Mesenchymal stem cell (in vitro differentiated cells and primary cell): ENCODE measurements around the gene SCN4B.

Experiments used
- DNase-seq: peaks from one replicate; pipeline ENCODE4 v3.0.0-alpha.2; 2013
- H2AFZ ChIP-seq: one replicate; pipeline ENCODE4 v1.6.1; 2013; ENCODE audit warnings: low read depth, mild to moderate bottlenecking, control low read depth, inconsistent platforms, low read length, moderate library complexity
- H2AK5ac ChIP-seq: 2 replicates; pipeline ENCODE4 v1.6.1; 2013; ENCODE audit warnings: low read length, moderate library complexity, mild to moderate bottlenecking, inconsistent platforms; ENCODE audit not compliant: severe bottlenecking
- H2BK120ac ChIP-seq: one replicate; pipeline ENCODE4 v1.6.1; 2013; ENCODE audit warnings: low read depth, mild to moderate bottlenecking, inconsistent platforms, low read length, moderate library complexity
- H2BK12ac ChIP-seq, 2 experiments: one replicate each; pipeline ENCODE4 v1.6.1; 2013; ENCODE audit warnings: inconsistent platforms in 2 of 2, low read length in 2 of 2, mild to moderate bottlenecking in 2 of 2, moderate library complexity in 2 of 2, control low read depth in 1 of 2
- H2BK15ac ChIP-seq: one replicate; pipeline ENCODE4 v1.6.1; 2013; ENCODE audit warnings: mild to moderate bottlenecking, low read depth, inconsistent platforms; ENCODE audit not compliant: poor library complexity, severe bottlenecking
- H2BK5ac ChIP-seq: 2 replicates; pipeline ENCODE4 v1.6.1; 2013; ENCODE audit warnings: low read depth, mild to moderate bottlenecking, low read length, control low read depth, inconsistent platforms; ENCODE audit not compliant: poor library complexity, severe bottlenecking
- H3K14ac ChIP-seq, 2 experiments: one replicate each; pipeline ENCODE4 v1.6.1; 2013; ENCODE audit warnings: inconsistent platforms in 2 of 2, low read length in 2 of 2, control low read depth in 1 of 2, mild to moderate bottlenecking in 1 of 2, moderate library complexity in 1 of 2
- H3K18ac ChIP-seq, 2 experiments: one replicate each; pipeline ENCODE4 v1.6.1; 2013; ENCODE audit warnings: inconsistent platforms in 2 of 2, low read length in 2 of 2, control low read depth in 1 of 2, low read depth in 1 of 2, mild to moderate bottlenecking in 1 of 2
- H3K23ac ChIP-seq, 2 experiments: one replicate each; pipeline ENCODE4 v1.6.1; 2013; ENCODE audit warnings: inconsistent platforms in 2 of 2, low read length in 2 of 2, mild to moderate bottlenecking in 2 of 2, moderate library complexity in 2 of 2, control low read depth in 1 of 2
- H3K27ac ChIP-seq: 2 replicates; pipeline ENCODE4 v1.5.1; 2013; ENCODE audit warnings: mild to moderate bottlenecking, moderate library complexity, low read length, control low read depth, inconsistent platforms; ENCODE audit not compliant: poor library complexity, severe bottlenecking
- H3K27me3 ChIP-seq, 2 experiments: 2 replicates each; pipeline versions ENCODE4 v1.6.1 to v1.7.0; 2013; ENCODE audit warnings: low read length in 2 of 2, mild to moderate bottlenecking in 2 of 2, moderate library complexity in 2 of 2, control low read depth in 1 of 2, inconsistent platforms in 1 of 2; ENCODE audit not compliant: control insufficient read depth in 1 of 2, insufficient read depth in 1 of 2
- H3K36me3 ChIP-seq, 2 experiments: 2 replicates each; pipeline versions ENCODE4 v1.6.1 to v1.7.0; 2013; ENCODE audit warnings: low read length in 2 of 2, control low read depth in 1 of 2, inconsistent platforms in 1 of 2, low read depth in 1 of 2, mild to moderate bottlenecking in 1 of 2; ENCODE audit not compliant: insufficient read depth in 2 of 2, control insufficient read depth in 1 of 2
- H3K4ac ChIP-seq, 2 experiments: one replicate each; pipeline ENCODE4 v1.6.1; 2013; ENCODE audit warnings: inconsistent platforms in 2 of 2, low read length in 2 of 2, mild to moderate bottlenecking in 2 of 2, moderate library complexity in 2 of 2, control low read depth in 1 of 2, low read depth in 1 of 2
- H3K4me1 ChIP-seq: 2 replicates; pipeline ENCODE4 v1.6.1; 2013; ENCODE audit warnings: low read depth, low read length, control low read depth; ENCODE audit not compliant: control insufficient read depth, insufficient read depth
- H3K4me2 ChIP-seq: 2 replicates; pipeline ENCODE4 v1.6.1; 2013; ENCODE audit warnings: low read length, mild to moderate bottlenecking, inconsistent platforms; ENCODE audit not compliant: poor library complexity, severe bottlenecking
- H3K4me3 ChIP-seq, 2 experiments: 2 replicates each; pipeline versions ENCODE4 v1.5.1 to v1.7.0; 2013; ENCODE audit warnings: low read length in 2 of 2, mild to moderate bottlenecking in 2 of 2, control low read depth in 1 of 2, low read depth in 1 of 2; ENCODE audit not compliant: insufficient read depth in 1 of 2
- H3K79me1 ChIP-seq: replicated peaks from 2 replicates; pipeline ENCODE4 v1.6.1; 2013; ENCODE audit warnings: mild to moderate bottlenecking, control low read depth, low read length, inconsistent platforms; ENCODE audit not compliant: poor library complexity, severe bottlenecking
- H3K9ac ChIP-seq: 2 replicates; pipeline ENCODE4 v1.7.0; 2013; ENCODE audit warnings: mild to moderate bottlenecking, low read length, moderate library complexity
- H3K9me3 ChIP-seq: 2 replicates; pipeline ENCODE4 v1.7.0; 2013; ENCODE audit warnings: mild to moderate bottlenecking, low read length; ENCODE audit not compliant: control insufficient read depth
- H4K8ac ChIP-seq: one replicate; pipeline ENCODE4 v1.6.1; 2013; ENCODE audit warnings: inconsistent platforms, mild to moderate bottlenecking, low read length, moderate library complexity
- H4K91ac ChIP-seq: one replicate; pipeline ENCODE4 v1.6.1; 2013; ENCODE audit warnings: mild to moderate bottlenecking, low read length, inconsistent platforms
- WGBS: methylation state at CpG from one replicate; pipeline ENCODE4 v1.1.7; 2013; ENCODE audit warnings: mixed read lengths; 5-methylcytosine and 5-hydroxymethylcytosine counted together

Gene SCN4B

DNA sequence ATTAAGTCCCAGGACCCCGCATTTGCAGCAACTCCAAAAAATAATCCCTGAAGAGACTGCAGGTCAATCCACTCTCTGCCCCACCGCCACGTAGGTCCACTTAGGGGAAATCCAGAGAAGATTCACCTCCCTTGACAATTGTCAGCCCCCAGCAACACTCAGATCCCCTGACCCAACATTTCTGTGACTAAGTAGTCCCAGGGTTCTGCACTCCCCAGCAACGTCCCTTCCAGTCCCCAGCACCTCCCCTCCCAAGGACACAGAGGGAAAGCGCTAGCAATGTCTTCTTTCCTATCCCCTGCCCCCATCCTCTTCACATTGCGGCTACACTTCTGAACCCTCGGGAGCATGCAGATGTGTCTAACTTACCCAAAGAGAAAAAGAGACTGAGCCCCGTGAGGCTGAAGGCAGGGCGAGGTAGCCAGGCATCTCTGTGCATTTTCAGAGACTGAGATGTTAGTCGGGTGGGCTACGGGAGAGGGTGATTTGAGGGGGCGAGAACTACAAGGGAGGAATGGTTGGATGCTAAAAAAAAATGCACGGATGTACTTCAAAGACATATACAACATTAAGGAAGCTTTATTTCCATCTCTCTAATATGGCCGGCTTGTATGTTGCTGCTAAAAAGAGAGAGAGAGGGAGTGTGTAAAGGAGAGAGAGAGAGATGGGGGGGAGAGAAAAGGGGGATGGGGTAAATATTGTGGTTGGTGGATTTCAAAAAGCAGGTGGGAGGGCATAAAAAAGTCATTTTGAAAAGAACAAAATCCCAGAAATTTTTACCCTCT, 23.6 kb upstream of the SCN4B start, which contains the start of gene SCN2B:
SCN2B (minus strand) TSS at position 647 of the 785 bp plus-strand sequence; CDS start at position 439, 208 bp downstream.
- no peak within 1 kb of the TSS for H3K4me2 ChIP-seq
- H3K4ac ChIP-seq, result no peak within 1 kb of the TSS
- WGBS, result 15% methylated on average over 9 of the region's 14 CpGs
- H2BK120ac ChIP-seq, result no peak within 1 kb of the TSS
- no peak within 1 kb of the TSS for H2BK12ac ChIP-seq
- no peaks in the 10 kb centered on the region for H3K79me1 ChIP-seq
- H3K9me3 ChIP-seq, result no peaks in the 10 kb centered on the region
- H3K27me3 ChIP-seq, result peaks cover 64 to 65% of the 10 kb centered on the region in 2 experiments
- H3K36me3 ChIP-seq, result no peaks in the 10 kb centered on the region
- H2BK15ac ChIP-seq, result no peak within 1 kb of the TSS
- H3K14ac ChIP-seq, result no peak within 1 kb of the TSS
- no peak within 1 kb of the TSS for H3K27ac ChIP-seq
- no peak for DNase-seq
- H3K4me3 ChIP-seq, result peak within 1 kb of the TSS in 1 of 2 experiments; percentile 47
- peak within 1 kb of the TSS; percentile 41 for H3K9ac ChIP-seq
- no peak within 1 kb of the TSS for H2BK5ac ChIP-seq
- H4K91ac ChIP-seq, result no peak within 1 kb of the TSS
- H2AK5ac ChIP-seq, result no peak within 1 kb of the TSS
- peaks cover 11% of the 10 kb centered on the region for H3K4me1 ChIP-seq
- no peak within 1 kb of the TSS for H4K8ac ChIP-seq
- H3K18ac ChIP-seq, result no peak within 1 kb of the TSS
- peak within 1 kb of the TSS; percentile 11 for H2AFZ ChIP-seq
- no peak within 1 kb of the TSS for H3K23ac ChIP-seq

DNA sequence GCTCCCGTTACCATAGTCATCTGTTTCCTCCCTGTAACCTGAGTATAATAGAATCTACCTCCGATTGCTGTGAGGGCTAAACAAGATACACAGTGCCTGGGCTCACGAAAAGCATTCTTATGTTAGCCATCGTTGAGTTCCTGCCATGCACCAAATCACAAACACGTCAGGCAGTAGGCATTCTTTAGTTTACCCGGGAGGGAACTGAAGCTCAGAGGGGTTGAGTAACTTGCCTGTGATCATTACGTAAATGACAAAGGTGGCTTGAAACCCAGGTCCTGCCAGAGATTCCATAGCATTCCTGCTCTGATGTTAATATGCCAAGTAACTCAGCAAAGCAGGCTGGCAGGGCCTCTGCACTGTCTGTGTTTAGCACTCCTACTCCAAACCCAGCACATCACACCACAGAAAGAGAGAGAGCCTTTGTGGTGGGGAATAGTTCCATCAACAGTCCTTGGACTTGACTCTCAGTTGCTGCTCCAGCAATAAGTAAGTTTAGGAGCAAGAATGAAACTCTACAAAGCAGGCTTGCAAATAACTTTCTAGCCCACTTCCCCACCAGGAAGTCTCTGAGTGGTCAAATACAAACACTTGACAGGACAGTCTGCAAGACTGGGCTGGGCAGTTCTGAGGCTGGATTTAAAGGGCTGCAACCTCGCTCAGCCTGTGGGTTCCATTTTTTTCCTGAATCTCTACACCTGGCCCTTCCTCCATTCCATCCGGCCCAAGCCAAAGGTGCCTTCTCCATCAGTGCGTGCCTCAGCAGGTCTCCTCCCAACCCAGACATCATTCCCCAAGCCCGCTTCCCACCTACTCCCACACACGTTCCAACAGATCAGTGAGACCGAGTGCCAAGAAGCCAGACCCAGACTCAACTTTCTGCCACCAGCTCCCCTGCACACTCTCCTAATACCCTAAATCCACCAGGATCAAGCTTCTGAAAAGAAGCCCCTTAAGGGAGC, 22.7 kb upstream of the SCN4B start:
- no peak overlapping the region for H3K18ac ChIP-seq
- H2BK5ac ChIP-seq, result no peak overlapping the region
- H3K14ac ChIP-seq, result no peak overlapping the region
- H4K91ac ChIP-seq, result no peak overlapping the region
- H2AFZ ChIP-seq, result no peak overlapping the region
- no peak overlapping the region for H2AK5ac ChIP-seq
- no peak overlapping the region for H3K4me3 ChIP-seq
- no peak overlapping the region for H3K4ac ChIP-seq
- H3K27ac ChIP-seq, result no peak overlapping the region
- H3K79me1 ChIP-seq, result no peaks in the 10 kb centered on the region
- H3K9me3 ChIP-seq, result no peaks in the 10 kb centered on the region
- H3K27me3 ChIP-seq, result peaks cover 67 to 73% of the 10 kb centered on the region in 2 experiments
- H3K23ac ChIP-seq, result no peak overlapping the region
- no peak overlapping the region for H2BK120ac ChIP-seq
- H3K36me3 ChIP-seq, result no peaks in the 10 kb centered on the region
- H3K4me2 ChIP-seq, result no peak overlapping the region
- no peak overlapping the region for H2BK12ac ChIP-seq
- WGBS, result 36% methylated on average over 13 of the region's 13 CpGs
- no peak overlapping the region for H3K9ac ChIP-seq
- H2BK15ac ChIP-seq, result no peak overlapping the region
- H4K8ac ChIP-seq, result no peak overlapping the region
- H3K4me1 ChIP-seq, result peaks cover 10% of the 10 kb centered on the region
- DNase-seq, result no peak

DNA sequence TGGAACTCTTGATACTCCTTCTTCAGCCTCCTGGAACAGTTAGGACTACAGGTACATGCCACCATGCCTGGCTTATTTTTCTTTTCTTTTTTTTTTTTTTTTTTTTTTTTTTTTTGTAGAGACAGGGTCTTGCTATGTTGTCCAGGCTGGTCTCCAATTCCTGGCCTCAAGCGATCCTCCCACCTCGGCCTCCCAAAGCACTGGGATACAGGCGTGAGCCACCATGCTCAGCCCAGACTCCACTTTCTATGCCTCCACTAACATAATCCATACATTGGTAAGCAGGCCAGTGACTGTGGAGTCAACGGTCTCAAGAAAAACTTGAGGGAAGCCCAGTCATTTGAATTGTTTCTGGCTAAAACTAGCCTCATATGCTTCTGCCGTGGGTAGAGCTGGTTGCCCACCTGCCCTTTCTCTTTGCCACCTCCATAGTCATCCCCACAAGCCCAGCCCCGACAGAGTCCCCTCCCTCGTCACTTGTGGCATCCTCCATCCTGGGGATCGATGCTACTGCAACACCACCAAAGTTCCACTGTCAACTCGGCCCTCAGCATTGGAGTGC, 21.5 kb upstream of the SCN4B start:
- H3K23ac ChIP-seq, result no peak overlapping the region
- H3K36me3 ChIP-seq, result no peaks in the 10 kb centered on the region
- H2BK15ac ChIP-seq, result no peak overlapping the region
- H3K4me2 ChIP-seq, result no peak overlapping the region
- no peak overlapping the region for H3K14ac ChIP-seq
- no peak overlapping the region for H3K18ac ChIP-seq
- no peak overlapping the region for H2BK120ac ChIP-seq
- peaks cover 74 to 80% of the 10 kb centered on the region in 2 experiments for H3K27me3 ChIP-seq
- WGBS, result 84% methylated on average over 9 of the region's 9 CpGs
- H2BK12ac ChIP-seq, result no peak overlapping the region
- no peaks in the 10 kb centered on the region for H3K79me1 ChIP-seq
- no peak overlapping the region for H3K4ac ChIP-seq
- no peaks in the 10 kb centered on the region for H3K9me3 ChIP-seq
- no peak overlapping the region for H3K9ac ChIP-seq
- no peak for DNase-seq
- no peak overlapping the region for H4K8ac ChIP-seq
- H2BK5ac ChIP-seq, result no peak overlapping the region
- no peak overlapping the region for H2AK5ac ChIP-seq
- H3K4me1 ChIP-seq, result peaks cover 9% of the 10 kb centered on the region
- no peak overlapping the region for H2AFZ ChIP-seq
- no peak overlapping the region for H4K91ac ChIP-seq
- no peak overlapping the region for H3K4me3 ChIP-seq
- no peak overlapping the region for H3K27ac ChIP-seq

DNA sequence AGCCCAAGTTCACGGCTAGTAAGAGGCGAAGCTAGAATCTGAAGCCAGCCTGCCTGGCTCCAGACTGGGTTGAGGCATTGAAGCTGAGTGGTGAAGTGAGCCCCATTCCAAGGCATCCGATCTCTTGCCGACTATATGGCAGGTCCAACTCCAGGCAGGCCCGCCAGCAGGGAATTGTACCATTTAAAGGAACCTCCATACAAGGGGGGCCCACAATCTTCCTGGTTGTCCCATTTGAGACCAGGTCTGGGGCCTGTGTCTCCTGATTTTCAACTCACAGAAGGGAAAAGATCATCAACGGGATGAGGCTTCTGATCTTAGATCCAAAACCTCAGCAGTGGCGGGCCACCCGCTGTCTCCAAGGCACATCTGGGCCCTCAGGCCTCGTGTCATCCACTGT, 19.7 kb upstream of the SCN4B start:
- Histone ChIP-seq H3K27ac (no peak overlapping the region), H3K9me3 (no peaks in the 10 kb centered on the region), H3K4me3 (no peak overlapping the region), H2AFZ (no peak overlapping the region), H3K4ac (no peak overlapping the region), H2AK5ac (no peak overlapping the region), H2BK15ac (no peak overlapping the region), H3K4me2 (no peak overlapping the region), H3K79me1 (no peaks in the 10 kb centered on the region), H2BK12ac (no peak overlapping the region), H3K36me3 (no peaks in the 10 kb centered on the region), H3K27me3 (peaks cover 91 to 94% of the 10 kb centered on the region in 2 experiments), H2BK120ac (no peak overlapping the region), H4K8ac (no peak overlapping the region), H4K91ac (no peak overlapping the region), H3K23ac (no peak overlapping the region), H3K4me1 (peaks cover 9% of the 10 kb centered on the region), H3K18ac (no peak overlapping the region), H2BK5ac (no peak overlapping the region), H3K9ac (no peak overlapping the region), H3K14ac (no peak overlapping the region)
- DNase-seq, result no peak
- 80% methylated on average over 9 of the region's 9 CpGs for WGBS
